Fibroblast of lung (primary cell): Measurements from ENCODE around the gene ASAP3. TPM values are rescaled to one million over a fixed set of nuclear protein-coding genes. Genes with fewer than 3 reads are reported as not detected.

Source experiments
- DNase-seq, 2 donors: peaks; one replicate each; pipeline versions ENCODE4 v3.0.0 to v3.0.0-alpha.2; 2010; ENCODE audit warnings: low read depth in 2 of 2
- H2AFZ ChIP-seq: 2 replicates; pipeline ENCODE4 v1.5.1; 2012; ENCODE audit warnings: low read length, control low read depth, inconsistent platforms
- H3K27ac ChIP-seq: 2 replicates; pipeline ENCODE4 v1.5.1; 2011; ENCODE audit warnings: low read length, control low read depth; ENCODE audit not compliant: insufficient read depth
- H3K27me3 ChIP-seq: 2 replicates; pipeline ENCODE4 v1.5.1; 2011; ENCODE audit warnings: mild to moderate bottlenecking, low read length; ENCODE audit not compliant: control insufficient read depth, insufficient read depth
- H3K36me3 ChIP-seq: 2 replicates; pipeline ENCODE4 v1.5.1; 2011; ENCODE audit warnings: low read length; ENCODE audit not compliant: control insufficient read depth, insufficient read depth
- H3K4me1 ChIP-seq: 2 replicates; pipeline ENCODE4 v1.5.1; 2011; ENCODE audit warnings: low read length; ENCODE audit not compliant: control insufficient read depth, insufficient read depth; ENCODE audit errors: extremely low read depth
- H3K4me2 ChIP-seq: 2 replicates; pipeline ENCODE4 v1.5.1; 2011; ENCODE audit warnings: low read length, control low read depth; ENCODE audit not compliant: insufficient read depth; ENCODE audit errors: extremely low read depth
- H3K4me3 ChIP-seq, 4 experiments: fragments of 200-600 bp in 1 of 4; sonication (generic) in 1 of 4; replicated peaks in 1 of 4; 2 replicates each; pipeline ENCODE4 v1.5.1; 2011 to 2016; ENCODE audit warnings: low read length in 4 of 4, low read depth in 3 of 4, mild to moderate bottlenecking in 3 of 4, control low read depth in 2 of 4, inconsistent platforms in 1 of 4, mixed read lengths in 1 of 4; ENCODE audit not compliant: insufficient read depth in 1 of 4; ENCODE audit errors: control extremely low read depth in 1 of 4
- H3K79me2 ChIP-seq: 2 replicates; pipeline ENCODE4 v1.5.1; 2012; ENCODE audit warnings: mild to moderate bottlenecking, low read length, inconsistent platforms; ENCODE audit not compliant: control insufficient read depth, insufficient read depth
- H3K9ac ChIP-seq: 2 replicates; pipeline ENCODE4 v1.5.1; 2011; ENCODE audit warnings: mild to moderate bottlenecking, low read length, control low read depth; ENCODE audit not compliant: insufficient read depth
- H3K9me3 ChIP-seq: 2 replicates; pipeline ENCODE4 v1.5.1; 2012; ENCODE audit warnings: low read depth, low read length; ENCODE audit not compliant: control insufficient read depth, insufficient read depth
- H4K20me1 ChIP-seq: 2 replicates; pipeline ENCODE4 v1.5.1; 2011; ENCODE audit warnings: low read length; ENCODE audit not compliant: control insufficient read depth, insufficient read depth; ENCODE audit errors: extremely low read depth
- EZH2 ChIP-seq: IDR thresholded peaks from 2 replicates; pipeline ENCODE4 v1.5.1; 2012; ENCODE audit warnings: low read length, control low read depth, mild to moderate bottlenecking; ENCODE audit errors: missing control alignments
- polyA plus RNA-seq, 2 donors: library from polyadenylated mRNA; depleted of rRNA in 1 of 2; stranded (reverse) in 1 of 2; unstranded in 1 of 2; fragments of >200 nt; gene quantifications; 2 replicates each; pipeline ENCODE4 v1.2.1, GENCODE V29; 2011 to 2012; ENCODE audit warnings: missing spikeins in 1 of 2
- total RNA-seq: library from RNA; depleted of rRNA; stranded (reverse); fragments of >200 nt; gene quantifications from 2 replicates; pipeline ENCODE4 v1.2.1, GENCODE V29; 2014
- TF ChIP-seq, protein P1 (sequence below), 2 donors: IDR thresholded peaks in 1 of 2; conservative IDR thresholded peaks in 1 of 2; 1 replicate in 1 of 2; 2 replicates in 1 of 2; pipeline ENCODE4 v1.5.1; 2011 to 2012; ENCODE audit warnings: low read length in 2 of 2, control low read depth in 1 of 2, inconsistent platforms in 1 of 2, low read depth in 1 of 2, mild to moderate bottlenecking in 1 of 2

ASAP3 gene
- total and polyA plus RNA-seq, 2 donors (not counting 1 experiment from before 2014, with no cell fraction given): 14.2 to 73.2 TPM

DNA sequence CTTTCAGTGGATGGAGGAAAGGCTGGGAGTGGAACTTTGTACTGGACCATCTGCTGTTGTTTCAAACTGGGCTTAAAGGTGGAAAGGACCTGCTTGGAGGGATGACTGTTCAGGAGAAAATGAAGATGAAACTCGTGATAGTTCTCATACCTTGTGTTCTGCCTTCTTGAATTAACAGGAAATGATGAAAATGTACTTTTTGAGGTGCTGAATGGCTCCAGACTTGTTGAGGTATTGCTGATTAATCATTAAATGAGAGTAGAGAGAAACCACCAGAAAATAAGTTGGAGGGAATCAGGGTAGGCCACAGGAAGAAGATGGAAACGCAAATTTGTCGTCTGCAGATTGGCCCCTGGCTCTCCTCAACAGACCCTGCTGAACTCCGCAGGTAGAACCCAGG is 88.1 kb downstream of the ASAP3 start:
- no peaks in the 10 kb centered on the region for H3K36me3 ChIP-seq
- H3K79me2 ChIP-seq: no peaks in the 10 kb centered on the region
- no peak overlapping the region for H3K4me3 ChIP-seq
- peaks cover 17% of the 10 kb centered on the region for H3K4me1 ChIP-seq
- no peak overlapping the region for H3K9ac ChIP-seq
- TF ChIP-seq EZH2: no peak
- TF ChIP-seq, protein P1, sequence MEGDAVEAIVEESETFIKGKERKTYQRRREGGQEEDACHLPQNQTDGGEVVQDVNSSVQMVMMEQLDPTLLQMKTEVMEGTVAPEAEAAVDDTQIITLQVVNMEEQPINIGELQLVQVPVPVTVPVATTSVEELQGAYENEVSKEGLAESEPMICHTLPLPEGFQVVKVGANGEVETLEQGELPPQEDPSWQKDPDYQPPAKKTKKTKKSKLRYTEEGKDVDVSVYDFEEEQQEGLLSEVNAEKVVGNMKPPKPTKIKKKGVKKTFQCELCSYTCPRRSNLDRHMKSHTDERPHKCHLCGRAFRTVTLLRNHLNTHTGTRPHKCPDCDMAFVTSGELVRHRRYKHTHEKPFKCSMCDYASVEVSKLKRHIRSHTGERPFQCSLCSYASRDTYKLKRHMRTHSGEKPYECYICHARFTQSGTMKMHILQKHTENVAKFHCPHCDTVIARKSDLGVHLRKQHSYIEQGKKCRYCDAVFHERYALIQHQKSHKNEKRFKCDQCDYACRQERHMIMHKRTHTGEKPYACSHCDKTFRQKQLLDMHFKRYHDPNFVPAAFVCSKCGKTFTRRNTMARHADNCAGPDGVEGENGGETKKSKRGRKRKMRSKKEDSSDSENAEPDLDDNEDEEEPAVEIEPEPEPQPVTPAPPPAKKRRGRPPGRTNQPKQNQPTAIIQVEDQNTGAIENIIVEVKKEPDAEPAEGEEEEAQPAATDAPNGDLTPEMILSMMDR (conservative IDR thresholded peaks at IDR 0.05 in 1 of 2, IDR thresholded peaks at IDR 0.05 in 1 of 2; ENCODE audit: low read depth in 1 of 2, low read length in 2 of 2): no peak
- H3K9me3 ChIP-seq: no peaks in the 10 kb centered on the region
- no peak overlapping the region for H3K4me2 ChIP-seq
- no peaks in the 10 kb centered on the region for H4K20me1 ChIP-seq
- DNase-seq: no peak
- no peaks in the 10 kb centered on the region for H3K27me3 ChIP-seq
- no peak overlapping the region for H2AFZ ChIP-seq
- H3K27ac ChIP-seq: no peak overlapping the region

DNA sequence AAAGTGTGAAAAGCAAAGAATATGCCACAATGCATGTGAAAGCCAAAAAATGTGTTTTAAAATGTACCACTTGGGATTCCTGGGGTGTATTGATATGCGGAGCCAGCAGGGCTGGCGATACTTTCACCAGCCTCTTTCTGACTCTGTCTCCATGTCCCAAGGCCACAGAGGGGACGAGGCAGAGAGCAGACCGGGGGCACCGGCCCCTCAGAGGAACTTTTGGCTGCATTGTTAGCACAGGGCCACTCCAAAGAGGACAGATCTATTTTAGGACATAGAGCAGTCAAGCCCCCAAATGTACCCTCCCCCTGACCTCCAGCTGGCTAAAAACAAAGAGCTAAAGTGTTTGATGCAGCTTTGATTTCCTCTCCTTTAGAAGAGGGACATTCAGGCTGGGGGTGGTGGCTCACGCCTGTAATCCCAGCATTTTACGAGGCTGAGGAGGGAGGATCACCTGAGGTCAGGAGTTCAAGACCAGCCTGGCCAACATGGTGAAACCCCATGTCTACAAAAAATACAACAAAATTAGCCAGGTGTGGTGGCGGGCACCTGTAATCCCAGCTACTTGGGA is 88.7 kb downstream of the ASAP3 start:
- no peaks in the 10 kb centered on the region for H4K20me1 ChIP-seq
- H3K4me3 ChIP-seq: peak overlapping the region in 1 of 4 experiments; percentile 25
- H3K9ac ChIP-seq: no peak overlapping the region
- no peak for DNase-seq
- peak overlapping the region; percentile 6 for H3K4me2 ChIP-seq
- H3K36me3 ChIP-seq: no peaks in the 10 kb centered on the region
- TF ChIP-seq, protein P1 (conservative IDR thresholded peaks at IDR 0.05 in 1 of 2, IDR thresholded peaks at IDR 0.05 in 1 of 2; ENCODE audit: low read depth in 1 of 2, low read length in 2 of 2): no peak
- no peak for TF ChIP-seq EZH2
- no peak overlapping the region for H2AFZ ChIP-seq
- no peaks in the 10 kb centered on the region for H3K9me3 ChIP-seq
- H3K27me3 ChIP-seq: no peaks in the 10 kb centered on the region
- peak overlapping the region; percentile 79 for H3K27ac ChIP-seq
- H3K4me1 ChIP-seq: peaks cover 15% of the 10 kb centered on the region
- no peaks in the 10 kb centered on the region for H3K79me2 ChIP-seq

DNA sequence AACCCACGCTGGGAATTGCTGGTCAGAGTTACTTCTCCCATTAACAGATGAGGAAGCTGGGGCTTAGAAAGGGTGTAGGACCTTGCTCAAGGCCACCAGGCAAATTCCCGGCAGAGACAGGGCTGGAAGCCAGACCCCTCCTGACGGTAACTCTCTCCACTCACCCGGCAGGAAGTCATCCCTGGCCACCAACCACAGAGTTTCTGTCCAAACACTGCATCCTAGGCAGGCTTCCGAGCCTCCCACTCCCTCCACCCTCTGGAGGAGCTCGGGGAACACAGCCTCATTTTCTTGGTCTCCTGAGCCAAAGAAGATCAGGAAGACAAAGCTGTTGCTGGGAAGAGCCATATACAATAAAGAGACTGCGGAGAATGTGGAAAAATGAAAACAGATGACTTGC is 89.3 kb downstream of the ASAP3 start:
- Histone ChIP-seq H3K79me2 (no peaks in the 10 kb centered on the region), H3K27ac (peak overlapping the region; percentile 79), H3K27me3 (no peaks in the 10 kb centered on the region), H3K4me1 (peaks cover 15% of the 10 kb centered on the region), H3K4me3 (peak overlapping the region in 1 of 4 experiments; percentile 25), H2AFZ (no peak overlapping the region), H4K20me1 (no peaks in the 10 kb centered on the region), H3K4me2 (peak overlapping the region; percentile 6), H3K36me3 (no peaks in the 10 kb centered on the region), H3K9ac (no peak overlapping the region), H3K9me3 (no peaks in the 10 kb centered on the region)
- TF ChIP-seq, protein P1 (conservative IDR thresholded peaks at IDR 0.05 in 1 of 2, IDR thresholded peaks at IDR 0.05 in 1 of 2; ENCODE audit: low read depth in 1 of 2, low read length in 2 of 2): peak in 1 of 2 donors; percentile 14
- no peak for TF ChIP-seq EZH2
- peak; percentile 73 to 93 for DNase-seq
